ENCODE measurements around the gene MAEA.

Gene MAEA

GRCh38 chr4:1241466-1241935, 48.2 kb upstream of the MAEA start:
- Histone ChIP-seq H3K9me3 (ENCODE audit: insufficient read depth, low read depth, low read length) (no peaks in the 10 kb centered on the region), H3K79me2 (ENCODE audit: insufficient read depth, low read length) (peaks cover 79% of the 10 kb centered on the region), H3K36me3 (ENCODE audit: insufficient read depth, low read length) (peaks cover 42% of the 10 kb centered on the region; the same call in 1 of the 2 replicates), H3K4me1 (ENCODE audit: insufficient read depth, low read length, poor library complexity, severe bottlenecking) (peaks cover 20% of the 10 kb centered on the region), H3K27me3 (ENCODE audit: insufficient read depth, low read length, poor library complexity, severe bottlenecking) (no peaks in the 10 kb centered on the region), H3K9me2 (replicated peaks; ENCODE audit: low read depth, low read length) (no peaks in the 10 kb centered on the region), H3K4me3 (ENCODE audit: low read length, poor library complexity, severe bottlenecking) (no peak overlapping the region), H3F3A (ENCODE audit: low read depth) (no peaks in the 10 kb centered on the region), H3K4me2 (ENCODE audit: low read depth, low read length, poor library complexity, severe bottlenecking) (no peak overlapping the region), H2AFZ (ENCODE audit: low read length) (no peak overlapping the region), H3K9ac (ENCODE audit: low read depth, low read length, poor library complexity, severe bottlenecking) (no peak overlapping the region), H4K20me1 (ENCODE audit: insufficient read depth, low read length, poor library complexity, severe bottlenecking) (peaks cover 76% of the 10 kb centered on the region)
- TF ChIP-seq EZH2phosphoT487 (IDR thresholded peaks at IDR 0.05; ENCODE audit: borderline replicate concordance) (no peak), CTCF (conservative IDR thresholded peaks at IDR 0.05; ENCODE audit: low read length) (no peak)

- peaks cover 25% of the 10 kb centered on the region for H3K4me1 ChIP-seq (ENCODE audit: insufficient read depth, low read length, poor library complexity, severe bottlenecking)
- no peak overlapping the region for H3K4me3 ChIP-seq (ENCODE audit: low read length, poor library complexity, severe bottlenecking)
- H3K9ac ChIP-seq (ENCODE audit: low read depth, low read length, poor library complexity, severe bottlenecking): no peak overlapping the region
- H3K4me2 ChIP-seq (ENCODE audit: low read depth, low read length, poor library complexity, severe bottlenecking): no peak overlapping the region
- no peaks in the 10 kb centered on the region for H3K9me3 ChIP-seq (ENCODE audit: insufficient read depth, low read depth, low read length)
- H2AFZ ChIP-seq (ENCODE audit: low read length): no peak overlapping the region
- TF ChIP-seq EZH2phosphoT487 (IDR thresholded peaks at IDR 0.05; ENCODE audit: borderline replicate concordance): no peak
- no peak for TF ChIP-seq CTCF (conservative IDR thresholded peaks at IDR 0.05; ENCODE audit: low read length)
- peaks cover 81% of the 10 kb centered on the region for H4K20me1 ChIP-seq (ENCODE audit: insufficient read depth, low read length, poor library complexity, severe bottlenecking)
- peaks cover 39% of the 10 kb centered on the region; the same call in 1 of the 2 replicates for H3K36me3 ChIP-seq (ENCODE audit: insufficient read depth, low read length)
- peaks cover 84% of the 10 kb centered on the region for H3K79me2 ChIP-seq (ENCODE audit: insufficient read depth, low read length)
- no peaks in the 10 kb centered on the region for H3K9me2 ChIP-seq (replicated peaks; ENCODE audit: low read depth, low read length)
- H3F3A ChIP-seq (ENCODE audit: low read depth): no peaks in the 10 kb centered on the region
- H3K27me3 ChIP-seq (ENCODE audit: insufficient read depth, low read length, poor library complexity, severe bottlenecking): no peaks in the 10 kb centered on the region
These were observed 47.7 kb upstream of the MAEA start for GRCh38 chr4:1241936-1242505.

- no peak overlapping the region for H3K9ac ChIP-seq (ENCODE audit: low read depth, low read length, poor library complexity, severe bottlenecking)
- H3F3A ChIP-seq (ENCODE audit: low read depth): no peaks in the 10 kb centered on the region
- peaks cover 33% of the 10 kb centered on the region; the same call in 1 of the 2 replicates for H3K36me3 ChIP-seq (ENCODE audit: insufficient read depth, low read length)
- no peaks in the 10 kb centered on the region for H3K9me2 ChIP-seq (replicated peaks; ENCODE audit: low read depth, low read length)
- H2AFZ ChIP-seq (ENCODE audit: low read length): no peak overlapping the region
- TF ChIP-seq CTCF (conservative IDR thresholded peaks at IDR 0.05; ENCODE audit: low read length) (no peak), EZH2phosphoT487 (IDR thresholded peaks at IDR 0.05; ENCODE audit: borderline replicate concordance) (no peak)
- H3K4me2 ChIP-seq (ENCODE audit: low read depth, low read length, poor library complexity, severe bottlenecking): peak overlapping the region; percentile 100
- H4K20me1 ChIP-seq (ENCODE audit: insufficient read depth, low read length, poor library complexity, severe bottlenecking): peaks cover 89% of the 10 kb centered on the region
- peaks cover 91% of the 10 kb centered on the region for H3K79me2 ChIP-seq (ENCODE audit: insufficient read depth, low read length)
- H3K4me1 ChIP-seq (ENCODE audit: insufficient read depth, low read length, poor library complexity, severe bottlenecking): peaks cover 30% of the 10 kb centered on the region
- no peak overlapping the region for H3K4me3 ChIP-seq (ENCODE audit: low read length, poor library complexity, severe bottlenecking)
- H3K27me3 ChIP-seq (ENCODE audit: insufficient read depth, low read length, poor library complexity, severe bottlenecking): peaks cover 4% of the 10 kb centered on the region
- no peaks in the 10 kb centered on the region for H3K9me3 ChIP-seq (ENCODE audit: insufficient read depth, low read depth, low read length)
These were observed 46.9 kb upstream of the MAEA start for GRCh38 chr4:1242506-1243450.

All from Loucy (cell line).